Lung (tissue), 12 donors: ENCODE measurements around the gene AGMO. TPM values are rescaled to one million over a fixed set of nuclear protein-coding genes. Genes with fewer than 3 reads are reported as not detected.

ENCODE experiments used
- ATAC-seq: fragments of 200-7000 bp; cut with Tn5 transposase; one replicate; pipeline ENCODE4 v1.9.1; 2020; ENCODE audit warnings: moderate number of reproducible peaks; ENCODE audit not compliant: insufficient read depth, low FRiP score
- DNase-seq, 3 donors: peaks; one replicate each; pipeline ENCODE4 v3.0.0-alpha.2; 2013 to 2017
- H3K27ac ChIP-seq, 2 donors: one replicate each; pipeline ENCODE4 v1.5.1; 2013; ENCODE audit warnings: mild to moderate bottlenecking in 2 of 2, moderate library complexity in 2 of 2, control low read depth in 1 of 2, inconsistent platforms in 1 of 2, low read depth in 1 of 2, low read length in 1 of 2
- H3K27me3 ChIP-seq, 3 donors: one replicate each; pipeline ENCODE4 v1.5.1; 2013; ENCODE audit warnings: low read length in 2 of 3; ENCODE audit not compliant: control insufficient read depth in 3 of 3, insufficient read depth in 3 of 3
- H3K36me3 ChIP-seq, 4 donors: one replicate each; pipeline ENCODE4 v1.5.1; 2013; ENCODE audit warnings: low read length in 4 of 4, mild to moderate bottlenecking in 1 of 4, moderate library complexity in 1 of 4; ENCODE audit not compliant: control insufficient read depth in 4 of 4, insufficient read depth in 4 of 4
- H3K4me1 ChIP-seq, 5 donors: one replicate each; pipeline ENCODE4 v1.5.1; 2013; ENCODE audit warnings: low read length in 5 of 5, mild to moderate bottlenecking in 2 of 5, moderate library complexity in 1 of 5; ENCODE audit not compliant: control insufficient read depth in 5 of 5, insufficient read depth in 5 of 5
- H3K4me3 ChIP-seq: one replicate; pipeline ENCODE4 v1.5.1; 2013; ENCODE audit warnings: mild to moderate bottlenecking, control low read depth, moderate library complexity
- H3K9ac ChIP-seq, 2 donors: one replicate each; pipeline ENCODE4 v1.5.1; 2013; ENCODE audit warnings: low read length in 2 of 2, control low read depth in 1 of 2; ENCODE audit not compliant: insufficient read depth in 1 of 2
- H3K9me3 ChIP-seq, 4 donors: one replicate each; pipeline ENCODE4 v1.5.1; 2013; ENCODE audit warnings: low read length in 3 of 4, mild to moderate bottlenecking in 1 of 4, moderate library complexity in 1 of 4; ENCODE audit not compliant: control insufficient read depth in 4 of 4, insufficient read depth in 3 of 4
- CTCF ChIP-seq: IDR thresholded peaks from 2 replicates; pipeline ENCODE4 v1.5.1; 2012; ENCODE audit warnings: mild to moderate bottlenecking; ENCODE audit errors: control extremely low read depth, extremely low read depth
- WGBS, 2 donors: extraction: QIAGEN DNeasy Blood & Tissue Kit; methylation state at CpG; one replicate each; pipeline ENCODE4 v1.1.7; 2013; 5-methylcytosine and 5-hydroxymethylcytosine counted together
- polyA plus RNA-seq, 2 donors: library from polyadenylated mRNA; stranded (reverse); fragments of 200-250 nt; gene quantifications; one replicate each; pipeline ENCODE4 v1.2.1, GENCODE V29; 2013
- total RNA-seq, 2 donors: library from RNA; depleted of rRNA in 1 of 2; stranded (reverse); fragments of >200 nt in 1 of 2; gene quantifications; one replicate each; pipeline ENCODE4 v1.2.1, GENCODE V29; 2014 to 2021
- donor health status: control.
- donor health status: control.
- donor health status: Bipolar disorder and iron deficiency.
- donor health status: healthy.
- donor health status: DM: yes; HTN: yes; CAD: no.

Gene AGMO
- total and polyA plus RNA-seq, 4 donors, result 0.03 to 0.74 (median 0.11) TPM

- H3K27me3 ChIP-seq, result no peaks in the 10 kb centered on the region
- ATAC-seq (no peak), DNase-seq (no peak)
- H3K27ac ChIP-seq, result no peak overlapping the region
- no peaks in the 10 kb centered on the region for H3K36me3 ChIP-seq
- no peaks in the 10 kb centered on the region for H3K4me1 ChIP-seq
- TF ChIP-seq CTCF, result no peak
- 69 to 86% methylated on average over 2 of the region's 2 CpGs for WGBS, 2 donors
- H3K9me3 ChIP-seq, result no peaks in the 10 kb centered on the region
- no peak overlapping the region for H3K9ac ChIP-seq
- no peak overlapping the region for H3K4me3 ChIP-seq
These were observed 313.3 kb downstream of the AGMO start for GRCh38 chr7:15248514-15248913.

DNA sequence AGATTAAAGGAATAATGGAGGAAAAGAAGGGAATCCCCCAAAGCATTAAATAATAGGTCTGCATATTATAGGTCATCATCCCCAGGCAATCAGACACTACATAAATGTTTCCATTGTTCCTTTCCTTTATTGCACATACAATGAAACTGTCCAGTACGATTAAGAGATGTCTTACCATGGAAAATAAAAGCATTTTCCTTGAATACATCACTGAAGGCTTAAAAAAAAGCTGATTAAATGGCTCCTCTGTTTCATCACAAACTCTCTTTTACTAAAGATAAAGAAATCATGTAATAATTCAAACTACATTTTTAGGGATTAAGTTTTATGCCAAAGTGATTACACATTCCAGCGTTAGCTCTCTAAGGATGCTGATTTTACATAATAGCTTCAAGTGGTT, 316.0 kb downstream of the AGMO start:
- no peaks in the 10 kb centered on the region for H3K9me3 ChIP-seq
- H3K27me3 ChIP-seq, result no peaks in the 10 kb centered on the region
- 57 to 91% methylated on average over 2 of the region's 2 CpGs for WGBS, 2 donors
- no peak for DNase-seq
- H3K36me3 ChIP-seq, result no peaks in the 10 kb centered on the region
- no peak for TF ChIP-seq CTCF
- H3K4me1 ChIP-seq, result no peaks in the 10 kb centered on the region
- no peak overlapping the region for H3K9ac ChIP-seq
- H3K27ac ChIP-seq, result no peak overlapping the region
- H3K4me3 ChIP-seq, result no peak overlapping the region
- no peak for ATAC-seq

DNA sequence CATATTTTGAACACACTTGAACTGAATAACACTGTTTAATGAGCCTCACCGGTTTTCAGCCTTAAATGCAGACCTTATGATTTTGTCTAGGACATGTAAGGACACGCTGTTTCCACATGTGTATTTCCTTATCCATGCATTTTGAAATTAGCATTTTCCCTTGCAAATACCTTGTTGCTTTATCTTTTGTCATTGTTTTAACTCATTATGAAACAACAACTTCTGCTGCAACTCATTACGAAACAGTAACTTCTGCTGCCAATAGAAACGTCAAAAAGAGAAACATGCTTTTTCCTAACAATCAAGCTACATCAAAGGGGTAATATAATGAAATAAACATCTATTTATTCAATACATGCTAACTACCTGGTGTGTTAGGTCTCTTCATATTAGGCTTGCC, 322.0 kb downstream of the AGMO start:
- H3K27ac ChIP-seq, result no peak overlapping the region
- ATAC-seq (no peak), DNase-seq (no peak)
- no peaks in the 10 kb centered on the region for H3K9me3 ChIP-seq
- WGBS, 2 donors, result 30 to 61% methylated on average over 4 of the region's 4 CpGs
- H3K4me3 ChIP-seq, result no peak overlapping the region
- H3K27me3 ChIP-seq, result no peaks in the 10 kb centered on the region
- peaks cover 0 to 5% (median 0%) of the 10 kb centered on the region in 5 donors for H3K4me1 ChIP-seq
- H3K9ac ChIP-seq, result no peak overlapping the region
- TF ChIP-seq CTCF, result no peak
- H3K36me3 ChIP-seq, result no peaks in the 10 kb centered on the region

DNA sequence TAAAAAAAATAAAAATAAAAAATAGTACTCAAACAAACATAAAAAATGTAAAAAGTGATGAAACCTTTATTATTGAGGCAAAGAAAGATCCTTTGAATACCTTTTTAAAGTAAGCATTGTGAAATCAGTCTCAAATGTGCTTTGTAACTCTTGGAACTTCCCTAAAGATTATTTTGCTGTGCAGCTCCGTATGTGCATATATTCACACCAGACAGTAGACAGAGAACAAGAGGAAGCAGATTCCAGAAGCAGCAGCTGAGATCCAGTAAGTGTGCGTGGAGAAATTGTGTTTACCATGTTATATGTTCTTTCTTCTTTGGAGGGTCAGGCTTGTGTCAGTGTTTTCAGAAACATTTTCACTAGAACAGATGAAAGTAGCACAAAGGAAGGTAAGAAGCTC, 324.9 kb downstream of the AGMO start:
- no peak for ATAC-seq

More for the DNA sequence above, 324.9 kb downstream of the AGMO start:
- TF ChIP-seq CTCF, result no peak
- peak in 2 of 3 donors; percentile 9 to 26 for DNase-seq
- Histone ChIP-seq H3K27me3 (no peaks in the 10 kb centered on the region), H3K4me1 (peaks cover 0 to 5% (median 0%) of the 10 kb centered on the region in 5 donors), H3K9ac (no peak overlapping the region), H3K27ac (no peak overlapping the region), H3K36me3 (no peaks in the 10 kb centered on the region), H3K4me3 (no peak overlapping the region), H3K9me3 (no peaks in the 10 kb centered on the region)
- WGBS, 2 donors, result 4 to 44% methylated on average over 2 of the region's 2 CpGs
